PC-9 (cell line): ENCODE measurements around the gene HDAC10.

Experiments used
- CTCF ChIP-seq: fragments of 200-600 bp; sonication (generic); conservative IDR thresholded peaks from 2 replicates; pipeline ENCODE4 v1.6.1; 2017; ENCODE audit warnings: mixed run types, antibody characterized with exemption, mild to moderate bottlenecking, moderate library complexity
- EZH2 ChIP-seq: fragments of 200-600 bp; sonication (generic); IDR thresholded peaks from 2 replicates; pipeline ENCODE4 v1.8.0; 2017; ENCODE audit warnings: antibody characterized with exemption, low read depth

DNA sequence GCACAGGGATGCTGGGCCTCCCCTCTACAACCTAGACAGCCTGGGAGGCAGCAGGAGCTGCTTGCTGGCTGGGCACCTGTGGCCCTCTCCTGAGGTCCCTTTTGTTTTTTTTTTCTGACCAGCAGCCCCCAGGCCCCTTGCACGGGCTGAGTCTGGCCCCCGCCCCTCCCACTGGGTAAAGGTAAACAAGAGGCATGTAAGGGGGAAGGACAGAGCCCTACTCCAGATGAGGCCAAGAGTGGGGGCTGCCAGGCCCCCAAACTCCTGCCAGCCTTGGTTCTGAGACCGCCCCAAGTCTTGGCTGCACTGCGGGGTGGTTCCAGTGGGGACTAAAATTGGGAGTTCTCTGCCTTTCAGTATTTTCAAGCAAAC, 47.2 kb upstream of the HDAC10 start:
- TF ChIP-seq EZH2 (no peak), CTCF (no peak)
